Measurements from ENCODE around the gene ASAP3.

Gene ASAP3

GRCh38 chr1:23475134-23475628, 8.8 kb downstream of the ASAP3 start:
- H3K4me3 ChIP-seq (ENCODE audit: extremely low read depth, insufficient read depth, low read length, poor library complexity, severe bottlenecking): no peak overlapping the region
- no peaks in the 10 kb centered on the region for H3K9me3 ChIP-seq (ENCODE audit: control insufficient read depth, low read length)
- 92 to 97% methylated on average over 5 to 6 of the region's 6 CpGs for WGBS, 2 experiments (ENCODE audit: insufficient coverage in 2 of 2)
- H3K4me1 ChIP-seq (ENCODE audit: control insufficient read depth, insufficient read depth, low read length, poor library complexity, severe bottlenecking): peaks cover 8% of the 10 kb centered on the region
- no peak overlapping the region for H3K27ac ChIP-seq (ENCODE audit: low read depth, low read length, severe bottlenecking)
- H3K36me3 ChIP-seq (ENCODE audit: control insufficient read depth, insufficient read depth, low read length): peaks cover 27% of the 10 kb centered on the region

GRCh38 chr1:23473037-23473800, 10.8 kb downstream of the ASAP3 start:
- Histone ChIP-seq H3K4me1 (ENCODE audit: control insufficient read depth, insufficient read depth, low read length, poor library complexity, severe bottlenecking) (peaks cover 8% of the 10 kb centered on the region), H3K27ac (ENCODE audit: low read depth, low read length, severe bottlenecking) (no peak overlapping the region), H3K4me3 (ENCODE audit: extremely low read depth, insufficient read depth, low read length, poor library complexity, severe bottlenecking) (no peak overlapping the region), H3K36me3 (ENCODE audit: control insufficient read depth, insufficient read depth, low read length) (peaks cover 23% of the 10 kb centered on the region), H3K9me3 (ENCODE audit: control insufficient read depth, low read length) (no peaks in the 10 kb centered on the region)
- WGBS, 2 experiments (ENCODE audit: insufficient coverage in 2 of 2): 95% methylated on average over 5 to 6 of the region's 6 CpGs

- 83 to 86% methylated on average over 4 of the region's 5 CpGs for WGBS, 2 experiments (ENCODE audit: insufficient coverage in 2 of 2)
These were observed 11.5 kb downstream of the ASAP3 start for GRCh38 chr1:23472351-23473036.

DNA sequence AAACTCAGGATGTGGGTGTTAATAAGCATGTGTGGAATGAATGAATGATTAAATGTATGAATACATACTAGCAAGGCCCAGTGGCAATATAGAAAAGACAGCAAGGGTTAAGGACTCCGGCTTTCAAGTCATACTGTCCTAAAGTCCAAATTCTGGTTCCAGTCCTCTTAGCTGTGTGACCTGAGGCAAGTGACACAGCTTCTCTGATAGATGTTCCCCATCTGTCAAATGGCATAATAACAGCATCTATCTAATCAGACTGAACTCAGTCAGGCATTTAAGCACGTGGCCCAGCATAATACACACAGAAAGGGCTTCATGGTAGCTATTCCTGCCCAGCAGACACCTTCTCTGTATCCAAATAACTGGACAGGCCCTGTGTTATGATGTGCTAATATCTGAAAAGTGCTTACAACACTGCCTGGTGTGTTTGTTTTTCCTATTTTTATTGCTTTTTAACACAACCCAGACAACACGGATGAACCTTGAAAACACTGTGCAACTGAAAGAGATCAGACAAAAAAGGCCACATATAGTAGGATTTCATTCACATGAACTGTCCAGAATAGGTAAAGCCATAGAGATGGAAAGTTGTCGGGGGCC, 12.4 kb downstream of the ASAP3 start:
- Histone ChIP-seq H3K27ac (ENCODE audit: low read depth, low read length, severe bottlenecking) (no peak overlapping the region), H3K9me3 (ENCODE audit: control insufficient read depth, low read length) (no peaks in the 10 kb centered on the region), H3K4me1 (ENCODE audit: control insufficient read depth, insufficient read depth, low read length, poor library complexity, severe bottlenecking) (peaks cover 8% of the 10 kb centered on the region), H3K4me3 (ENCODE audit: extremely low read depth, insufficient read depth, low read length, poor library complexity, severe bottlenecking) (no peak overlapping the region), H3K36me3 (ENCODE audit: control insufficient read depth, insufficient read depth, low read length) (peaks cover 14% of the 10 kb centered on the region)
- WGBS, 2 experiments (ENCODE audit: insufficient coverage in 2 of 2): 90 to 93% methylated on average over 2 to 3 of the region's 4 CpGs

More at GRCh38 chr1:23472351-23473036, 11.5 kb downstream of the ASAP3 start:
- Histone ChIP-seq H3K4me1 (ENCODE audit: control insufficient read depth, insufficient read depth, low read length, poor library complexity, severe bottlenecking) (peaks cover 8% of the 10 kb centered on the region), H3K27ac (ENCODE audit: low read depth, low read length, severe bottlenecking) (no peak overlapping the region), H3K36me3 (ENCODE audit: control insufficient read depth, insufficient read depth, low read length) (peaks cover 18% of the 10 kb centered on the region), H3K9me3 (ENCODE audit: control insufficient read depth, low read length) (no peaks in the 10 kb centered on the region), H3K4me3 (ENCODE audit: extremely low read depth, insufficient read depth, low read length, poor library complexity, severe bottlenecking) (no peak overlapping the region)

- H3K9me3 ChIP-seq (ENCODE audit: control insufficient read depth, low read length): no peaks in the 10 kb centered on the region
- WGBS, 2 experiments (ENCODE audit: insufficient coverage in 2 of 2): 91 to 96% methylated on average over 10 to 11 of the region's 12 CpGs
- no peak overlapping the region for H3K4me3 ChIP-seq (ENCODE audit: extremely low read depth, insufficient read depth, low read length, poor library complexity, severe bottlenecking)
- H3K36me3 ChIP-seq (ENCODE audit: control insufficient read depth, insufficient read depth, low read length): peaks cover 13% of the 10 kb centered on the region
- peaks cover 8% of the 10 kb centered on the region for H3K4me1 ChIP-seq (ENCODE audit: control insufficient read depth, insufficient read depth, low read length, poor library complexity, severe bottlenecking)
- no peak overlapping the region for H3K27ac ChIP-seq (ENCODE audit: low read depth, low read length, severe bottlenecking)
These were observed 13.5 kb downstream of the ASAP3 start for GRCh38 chr1:23470282-23471070.

DNA sequence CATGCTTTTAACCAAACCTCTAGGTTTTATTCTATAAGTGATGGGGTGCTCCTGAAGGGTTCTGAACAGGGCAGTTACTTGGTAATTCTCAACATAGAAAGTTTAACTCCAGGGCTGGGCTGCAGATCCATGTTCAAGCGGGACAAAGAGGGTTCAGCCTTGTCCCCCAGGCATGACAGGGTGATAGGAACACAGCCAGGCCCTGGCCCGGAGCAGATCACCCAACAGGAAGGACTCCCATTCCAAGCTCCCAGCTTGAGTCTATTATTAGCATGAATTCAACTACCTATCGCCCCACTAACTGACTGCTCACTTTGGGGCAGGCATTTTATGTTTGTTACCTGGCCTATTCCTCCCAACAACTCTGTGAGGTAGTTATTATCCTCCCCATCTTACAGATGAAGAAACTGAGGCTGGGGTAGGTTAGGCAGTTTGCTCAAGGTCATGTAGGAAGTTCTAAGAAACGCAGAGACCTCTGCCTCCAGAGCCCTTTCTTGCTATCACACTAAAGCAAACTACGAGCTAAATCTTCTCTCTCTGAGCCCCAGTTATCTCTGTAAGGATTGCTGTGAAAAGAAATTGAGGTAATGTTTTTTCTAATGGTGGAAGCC, 14.5 kb downstream of the ASAP3 start:
- Histone ChIP-seq H3K27ac (ENCODE audit: low read depth, low read length, severe bottlenecking) (no peak overlapping the region), H3K4me3 (ENCODE audit: extremely low read depth, insufficient read depth, low read length, poor library complexity, severe bottlenecking) (no peak overlapping the region), H3K9me3 (ENCODE audit: control insufficient read depth, low read length) (no peaks in the 10 kb centered on the region), H3K36me3 (ENCODE audit: control insufficient read depth, insufficient read depth, low read length) (peaks cover 4% of the 10 kb centered on the region), H3K4me1 (ENCODE audit: control insufficient read depth, insufficient read depth, low read length, poor library complexity, severe bottlenecking) (peaks cover 8% of the 10 kb centered on the region)
- WGBS, 2 experiments (ENCODE audit: insufficient coverage in 2 of 2): 36 to 100% methylated on average over 1 to 2 of the region's 5 CpGs

DNA sequence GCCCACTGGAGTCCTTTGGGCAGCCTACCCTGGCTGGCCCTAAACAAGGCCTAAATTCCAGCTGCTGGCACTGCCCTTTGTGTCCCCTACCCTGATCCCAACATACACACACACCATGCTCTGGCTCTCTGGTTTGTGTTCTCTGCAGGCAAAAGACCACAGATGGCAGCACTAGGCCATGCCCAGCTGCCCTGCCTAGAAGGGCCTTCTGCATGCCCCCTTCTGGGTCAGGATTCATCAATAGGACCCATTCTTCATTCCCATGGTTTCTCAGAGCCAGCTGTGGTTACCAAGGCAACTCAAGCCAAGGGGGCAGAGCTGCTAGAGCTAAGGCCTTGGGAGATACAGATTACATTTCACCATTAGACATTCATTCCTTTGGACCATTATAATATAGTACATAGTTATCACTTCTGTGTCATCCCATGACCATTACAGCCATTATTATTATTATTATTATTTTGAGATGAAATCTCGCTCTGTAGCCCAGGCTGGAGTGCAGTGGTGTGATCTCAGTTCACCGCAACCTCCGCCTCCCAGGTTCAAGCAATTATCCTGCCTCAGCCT, 17.5 kb downstream of the ASAP3 start:
- no peaks in the 10 kb centered on the region for H3K9me3 ChIP-seq (ENCODE audit: control insufficient read depth, low read length)
- no peak overlapping the region for H3K27ac ChIP-seq (ENCODE audit: low read depth, low read length, severe bottlenecking)
- peaks cover 6% of the 10 kb centered on the region for H3K4me1 ChIP-seq (ENCODE audit: control insufficient read depth, insufficient read depth, low read length, poor library complexity, severe bottlenecking)
- WGBS, 2 experiments (ENCODE audit: insufficient coverage in 2 of 2): 100% methylated on average over 1 of the region's 3 CpGs; no CpG with 5 or more reads in 1 of the 2 experiments
- H3K36me3 ChIP-seq (ENCODE audit: control insufficient read depth, insufficient read depth, low read length): peaks cover 2% of the 10 kb centered on the region
- no peak overlapping the region for H3K4me3 ChIP-seq (ENCODE audit: extremely low read depth, insufficient read depth, low read length, poor library complexity, severe bottlenecking)

DNA sequence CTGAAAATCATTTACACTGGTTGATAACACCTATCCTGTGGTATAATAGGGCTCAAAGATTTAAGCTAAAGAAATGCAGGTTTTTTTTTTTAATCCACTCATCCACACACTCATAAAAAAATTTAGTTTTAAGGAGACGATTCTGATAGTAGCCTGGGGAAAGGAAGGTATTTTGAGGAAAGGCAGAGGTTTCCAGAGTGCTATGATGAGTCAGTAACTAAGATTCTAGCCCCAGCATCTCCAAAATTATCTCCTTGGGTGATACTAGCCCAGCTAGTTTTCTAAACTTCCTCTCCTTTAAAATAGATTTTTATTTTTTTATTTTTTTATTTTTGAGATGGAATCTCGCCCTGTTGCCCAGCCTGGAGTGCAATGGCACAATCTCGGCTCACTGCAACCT, 20.7 kb downstream of the ASAP3 start:
- H3K27ac ChIP-seq (ENCODE audit: low read depth, low read length, severe bottlenecking): no peak overlapping the region
- peaks cover 13% of the 10 kb centered on the region for H3K36me3 ChIP-seq (ENCODE audit: control insufficient read depth, insufficient read depth, low read length)
- no peaks in the 10 kb centered on the region for H3K9me3 ChIP-seq (ENCODE audit: control insufficient read depth, low read length)
- WGBS, 2 experiments (ENCODE audit: insufficient coverage in 2 of 2): 93 to 100% methylated on average over 2 of the region's 3 CpGs
- H3K4me3 ChIP-seq (ENCODE audit: extremely low read depth, insufficient read depth, low read length, poor library complexity, severe bottlenecking): no peak overlapping the region
- no peaks in the 10 kb centered on the region for H3K4me1 ChIP-seq (ENCODE audit: control insufficient read depth, insufficient read depth, low read length, poor library complexity, severe bottlenecking)

DNA sequence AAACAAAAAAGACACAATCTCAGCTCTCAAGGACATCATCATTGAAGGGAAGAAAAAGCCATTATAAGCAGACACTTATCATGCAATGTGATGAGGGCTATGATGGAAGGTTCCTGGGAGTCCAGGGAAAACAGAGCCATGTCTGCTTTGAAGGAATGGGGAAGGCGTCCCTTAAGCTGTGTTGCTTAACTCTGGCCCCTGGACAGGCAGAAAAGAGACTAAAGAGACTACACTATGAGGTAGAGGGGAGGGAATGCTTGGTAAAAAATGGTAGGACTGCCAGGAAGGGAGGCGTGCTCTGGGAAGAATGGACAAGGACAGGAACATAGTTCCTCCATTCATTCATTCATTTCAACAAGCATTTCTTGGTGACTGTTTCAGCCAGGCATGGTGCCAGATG, 21.2 kb downstream of the ASAP3 start:
- Histone ChIP-seq H3K9me3 (ENCODE audit: control insufficient read depth, low read length) (no peaks in the 10 kb centered on the region), H3K4me3 (ENCODE audit: extremely low read depth, insufficient read depth, low read length, poor library complexity, severe bottlenecking) (no peak overlapping the region), H3K4me1 (ENCODE audit: control insufficient read depth, insufficient read depth, low read length, poor library complexity, severe bottlenecking) (no peaks in the 10 kb centered on the region), H3K36me3 (ENCODE audit: control insufficient read depth, insufficient read depth, low read length) (peaks cover 18% of the 10 kb centered on the region), H3K27ac (ENCODE audit: low read depth, low read length, severe bottlenecking) (no peak overlapping the region)
- WGBS, 2 experiments (ENCODE audit: insufficient coverage in 2 of 2): 100% methylated on average over 1 of the region's 2 CpGs

DNA sequence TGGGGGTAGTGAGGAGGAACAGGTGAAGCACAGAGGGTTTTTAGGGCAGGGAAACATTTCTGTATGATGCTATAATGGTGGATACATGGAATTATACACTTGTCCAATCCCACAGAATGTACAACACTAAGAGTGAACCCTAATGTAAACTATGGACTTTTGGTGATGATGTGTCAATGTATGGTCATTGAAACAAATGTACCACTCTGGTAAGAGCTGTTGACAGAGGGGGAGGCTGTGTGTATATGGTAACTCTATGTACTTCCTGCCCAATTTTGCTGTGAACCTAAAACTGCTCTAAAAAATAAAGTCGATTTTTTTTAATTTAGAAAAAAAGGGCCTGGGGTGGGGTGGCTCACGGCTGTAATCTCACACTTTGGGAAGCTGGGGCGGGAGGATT, 22.9 kb downstream of the ASAP3 start:
- Histone ChIP-seq H3K36me3 (ENCODE audit: control insufficient read depth, insufficient read depth, low read length) (peaks cover 29% of the 10 kb centered on the region), H3K9me3 (ENCODE audit: control insufficient read depth, low read length) (no peaks in the 10 kb centered on the region), H3K27ac (ENCODE audit: low read depth, low read length, severe bottlenecking) (no peak overlapping the region), H3K4me1 (ENCODE audit: control insufficient read depth, insufficient read depth, low read length, poor library complexity, severe bottlenecking) (no peaks in the 10 kb centered on the region), H3K4me3 (ENCODE audit: extremely low read depth, insufficient read depth, low read length, poor library complexity, severe bottlenecking) (no peak overlapping the region)
- WGBS, 2 experiments (ENCODE audit: insufficient coverage in 2 of 2): 100% methylated on average over 2 of the region's 3 CpGs

All from mesodermal cell (in vitro differentiated cells).